Trophoblast cell (in vitro differentiated cells and primary cell): ENCODE data around the gene MYNN.

Experiments used
- DNase-seq, 2 donors: peaks; one replicate each; pipeline ENCODE4 v3.0.0-alpha.2; 2016
- H2AFZ ChIP-seq: 2 replicates; pipeline ENCODE4 v1.6.1; 2013; ENCODE audit warnings: low read length, moderate library complexity, mild to moderate bottlenecking; ENCODE audit not compliant: insufficient read depth, poor library complexity
- H2AK5ac ChIP-seq: 2 replicates; pipeline ENCODE4 v1.6.1; 2013; ENCODE audit warnings: mild to moderate bottlenecking, low read length
- H2BK120ac ChIP-seq: 2 replicates; pipeline ENCODE4 v1.6.1; 2013; ENCODE audit warnings: low read length, mild to moderate bottlenecking, moderate library complexity; ENCODE audit not compliant: insufficient read depth, poor library complexity
- H2BK12ac ChIP-seq: 2 replicates; pipeline ENCODE4 v1.6.1; 2013; ENCODE audit warnings: mild to moderate bottlenecking, low read length, moderate library complexity
- H2BK5ac ChIP-seq: 2 replicates; pipeline ENCODE4 v1.6.1; 2013; ENCODE audit warnings: low read length, low read depth, moderate library complexity, mild to moderate bottlenecking; ENCODE audit not compliant: poor library complexity
- H3K14ac ChIP-seq: 2 replicates; pipeline ENCODE4 v1.6.1; 2013; ENCODE audit warnings: mild to moderate bottlenecking, low read length
- H3K18ac ChIP-seq: 2 replicates; pipeline ENCODE4 v1.6.1; 2013; ENCODE audit warnings: mild to moderate bottlenecking, low read length
- H3K23ac ChIP-seq: 2 replicates; pipeline ENCODE4 v1.6.1; 2013; ENCODE audit warnings: low read length
- H3K27ac ChIP-seq: 2 replicates; pipeline ENCODE4 v1.5.1; 2013; ENCODE audit warnings: low read depth, mild to moderate bottlenecking, inconsistent platforms, low read length, moderate library complexity
- H3K27me3 ChIP-seq: 2 replicates; pipeline ENCODE4 v1.6.1; 2013; ENCODE audit warnings: inconsistent platforms, mild to moderate bottlenecking, low read length, moderate library complexity; ENCODE audit not compliant: insufficient read depth
- H3K36me3 ChIP-seq, 2 experiments: 1 replicate in 1 of 2; 2 replicates in 1 of 2; pipeline ENCODE4 v1.6.1; 2013; ENCODE audit warnings: low read length in 2 of 2, mild to moderate bottlenecking in 2 of 2, moderate library complexity in 1 of 2; ENCODE audit not compliant: insufficient read depth in 2 of 2, control insufficient read depth in 1 of 2
- H3K4ac ChIP-seq: 2 replicates; pipeline ENCODE4 v1.6.1; 2013; ENCODE audit warnings: low read depth, mild to moderate bottlenecking, low read length, moderate library complexity
- H3K4me1 ChIP-seq, 2 experiments: 1 replicate in 1 of 2; 2 replicates in 1 of 2; pipeline ENCODE4 v1.6.1; 2013; ENCODE audit warnings: low read length in 2 of 2, mild to moderate bottlenecking in 2 of 2, moderate library complexity in 1 of 2; ENCODE audit not compliant: insufficient read depth in 2 of 2, control insufficient read depth in 1 of 2
- H3K4me2 ChIP-seq: 2 replicates; pipeline ENCODE4 v1.6.1; 2013; ENCODE audit warnings: inconsistent platforms, mild to moderate bottlenecking, low read length, moderate library complexity
- H3K4me3 ChIP-seq: 2 replicates; pipeline ENCODE4 v1.5.1; 2013; ENCODE audit warnings: mild to moderate bottlenecking, low read depth, low read length, inconsistent platforms
- H3K79me1 ChIP-seq: one replicate; pipeline ENCODE4 v1.6.1; 2013; ENCODE audit warnings: low read length
- H3K79me2 ChIP-seq: 2 replicates; pipeline ENCODE4 v1.6.1; 2013; ENCODE audit warnings: low read length, mild to moderate bottlenecking; ENCODE audit not compliant: control insufficient read depth, insufficient read depth, poor library complexity
- H3K9ac ChIP-seq: 2 replicates; pipeline ENCODE4 v1.6.1; 2013; ENCODE audit warnings: mild to moderate bottlenecking, low read length
- H3K9me3 ChIP-seq: 2 replicates; pipeline ENCODE4 v1.6.1; 2013; ENCODE audit warnings: low read depth, mild to moderate bottlenecking, control low read depth, inconsistent platforms, low read length; ENCODE audit not compliant: insufficient read depth
- H4K12ac ChIP-seq: 2 replicates; pipeline ENCODE4 v1.6.1; 2013; ENCODE audit warnings: low read depth, mild to moderate bottlenecking, low read length, moderate library complexity
- H4K8ac ChIP-seq: 2 replicates; pipeline ENCODE4 v1.6.1; 2013; ENCODE audit warnings: low read depth, mild to moderate bottlenecking, low read length, moderate library complexity
- H4K91ac ChIP-seq: one replicate; pipeline ENCODE4 v1.6.1; 2013; ENCODE audit warnings: low read depth, mild to moderate bottlenecking, low read length, moderate library complexity
- WGBS: extraction: QIAGEN DNeasy Blood & Tissue Kit; methylation state at CpG from one replicate; pipeline ENCODE4 v1.1.7; 2013; ENCODE audit warnings: missing lambda C conversion rate; ENCODE audit not compliant: insufficient read length, insufficient coverage; ENCODE audit errors: extremely low coverage; 5-methylcytosine and 5-hydroxymethylcytosine counted together

MYNN gene

GRCh38 chr3:169813757-169814517, 40.7 kb downstream of the MYNN start:
- H3K4me1 ChIP-seq: peaks cover 0 to 3% of the 10 kb centered on the region in 2 experiments
- H3K4ac ChIP-seq: no peak overlapping the region
- no peak overlapping the region for H4K8ac ChIP-seq
- H3K4me3 ChIP-seq: no peak overlapping the region
- H3K79me1 ChIP-seq: peaks cover 2% of the 10 kb centered on the region
- no peak overlapping the region for H3K27ac ChIP-seq
- DNase-seq: peak; percentile 10 to 38
- no peak overlapping the region for H2AFZ ChIP-seq
- H3K23ac ChIP-seq: no peak overlapping the region
- no peaks in the 10 kb centered on the region for H3K9me3 ChIP-seq
- H3K4me2 ChIP-seq: peak overlapping the region; percentile 3
- no peak overlapping the region for H4K12ac ChIP-seq
- H2AK5ac ChIP-seq: no peak overlapping the region
- no peak overlapping the region for H2BK120ac ChIP-seq
- no peak overlapping the region for H3K14ac ChIP-seq
- no peak overlapping the region for H2BK12ac ChIP-seq
- no CpG with 5 or more reads among the region's 27 CpGs for WGBS
- H2BK5ac ChIP-seq: no peak overlapping the region
- no peak overlapping the region for H3K9ac ChIP-seq
- no peaks in the 10 kb centered on the region for H3K27me3 ChIP-seq
- H3K79me2 ChIP-seq: no peaks in the 10 kb centered on the region
- no peak overlapping the region for H3K18ac ChIP-seq
- H4K91ac ChIP-seq: no peak overlapping the region
- H3K36me3 ChIP-seq: no peaks in the 10 kb centered on the region

- H3K27me3 ChIP-seq: no peaks in the 10 kb centered on the region
- H3K79me1 ChIP-seq: peaks cover 2% of the 10 kb centered on the region
- H2BK12ac ChIP-seq: no peak overlapping the region
- no peak overlapping the region for H2AFZ ChIP-seq
- H3K27ac ChIP-seq: no peak overlapping the region
- no peak overlapping the region for H3K4me2 ChIP-seq
- H3K14ac ChIP-seq: no peak overlapping the region
- no peak overlapping the region for H2BK5ac ChIP-seq
- H3K4me1 ChIP-seq: peaks cover 0 to 3% of the 10 kb centered on the region in 2 experiments
- no peak for DNase-seq
- no peaks in the 10 kb centered on the region for H3K9me3 ChIP-seq
- H3K4me3 ChIP-seq: no peak overlapping the region
- H3K9ac ChIP-seq: no peak overlapping the region
- H3K36me3 ChIP-seq: no peaks in the 10 kb centered on the region
- no peak overlapping the region for H4K8ac ChIP-seq
- WGBS: no CpG with 5 or more reads among the region's 4 CpGs
- H3K4ac ChIP-seq: no peak overlapping the region
- H3K18ac ChIP-seq: no peak overlapping the region
- H3K79me2 ChIP-seq: no peaks in the 10 kb centered on the region
- no peak overlapping the region for H3K23ac ChIP-seq
- H4K91ac ChIP-seq: no peak overlapping the region
- H2BK120ac ChIP-seq: no peak overlapping the region
- no peak overlapping the region for H2AK5ac ChIP-seq
- no peak overlapping the region for H4K12ac ChIP-seq
These were observed 42.5 kb downstream of the MYNN start for GRCh38 chr3:169815590-169816150.

GRCh38 chr3:169818316-169818715, 45.1 kb downstream of the MYNN start:
- WGBS: no CpG with 5 or more reads among the region's 2 CpGs
- H4K12ac ChIP-seq: no peak overlapping the region
- H3K4me3 ChIP-seq: no peak overlapping the region
- no peak overlapping the region for H4K8ac ChIP-seq
- H3K27me3 ChIP-seq: no peaks in the 10 kb centered on the region
- H3K9me3 ChIP-seq: no peaks in the 10 kb centered on the region
- no peak overlapping the region for H3K14ac ChIP-seq
- H2BK120ac ChIP-seq: no peak overlapping the region
- DNase-seq: no peak
- no peak overlapping the region for H3K4ac ChIP-seq
- no peak overlapping the region for H3K4me2 ChIP-seq
- H3K4me1 ChIP-seq: no peaks in the 10 kb centered on the region
- no peak overlapping the region for H2BK5ac ChIP-seq
- no peak overlapping the region for H4K91ac ChIP-seq
- H3K23ac ChIP-seq: no peak overlapping the region
- H3K36me3 ChIP-seq: no peaks in the 10 kb centered on the region
- H3K79me1 ChIP-seq: no peaks in the 10 kb centered on the region
- no peak overlapping the region for H3K18ac ChIP-seq
- no peak overlapping the region for H3K27ac ChIP-seq
- no peak overlapping the region for H3K9ac ChIP-seq
- H3K79me2 ChIP-seq: no peaks in the 10 kb centered on the region
- no peak overlapping the region for H2AFZ ChIP-seq
- H2BK12ac ChIP-seq: no peak overlapping the region
- H2AK5ac ChIP-seq: no peak overlapping the region

GRCh38 chr3:169822091-169822490, 48.9 kb downstream of the MYNN start:
- H3K4ac ChIP-seq: no peak overlapping the region
- H2BK12ac ChIP-seq: no peak overlapping the region
- H3K36me3 ChIP-seq: no peaks in the 10 kb centered on the region
- no peak overlapping the region for H4K91ac ChIP-seq
- H3K27ac ChIP-seq: no peak overlapping the region
- peak in 1 of 2 donors; percentile 22 for DNase-seq
- no peaks in the 10 kb centered on the region for H3K79me1 ChIP-seq
- H3K14ac ChIP-seq: no peak overlapping the region
- no peak overlapping the region for H2BK120ac ChIP-seq
- no peak overlapping the region for H3K4me3 ChIP-seq
- H2AFZ ChIP-seq: no peak overlapping the region
- no peaks in the 10 kb centered on the region for H3K79me2 ChIP-seq
- no peak overlapping the region for H2AK5ac ChIP-seq
- H4K12ac ChIP-seq: no peak overlapping the region
- no peaks in the 10 kb centered on the region for H3K4me1 ChIP-seq
- no peak overlapping the region for H3K18ac ChIP-seq
- no peak overlapping the region for H4K8ac ChIP-seq
- H3K23ac ChIP-seq: no peak overlapping the region
- H3K9me3 ChIP-seq: no peaks in the 10 kb centered on the region
- WGBS: no CpG with 5 or more reads among the region's 15 CpGs
- no peak overlapping the region for H3K4me2 ChIP-seq
- H2BK5ac ChIP-seq: no peak overlapping the region
- H3K9ac ChIP-seq: no peak overlapping the region
- no peaks in the 10 kb centered on the region for H3K27me3 ChIP-seq
